ENCODE data around the gene XRCC4. TPM values are rescaled to one million over a fixed set of nuclear protein-coding genes. Genes with fewer than 3 reads are reported as not detected.
A peak's percentile ranks its signal among the peaks of the same experiment; 100 is the strongest.

The XRCC4 gene
- total and polyA plus RNA-seq, 9 of the 15 experiments (the other 6 are each of a cell fraction or from before 2014, with no cell fraction given) = 13.6 to 61.6 (median 22.4) TPM

- TF ChIP-seq RREB1 (CRISPR knock-in tag; IDR thresholded peaks at IDR 0.05) (no peak), PBX2 (CRISPR knock-in tag; IDR thresholded peaks at IDR 0.05; ENCODE audit: low read depth) (no peak), PBX2 (tag; conservative IDR thresholded peaks at IDR 0.05; ENCODE audit: low read depth) (peak; percentile 69), ZNF311 (CRISPR knock-in tag; IDR thresholded peaks at IDR 0.05) (no peak), ZNF511 (CRISPR knock-in tag; IDR thresholded peaks at IDR 0.05) (no peak), PKNOX1 (IDR thresholded peaks at IDR 0.05) (peak; percentile 95), CEBPZ (IDR thresholded peaks at IDR 0.05; ENCODE audit: borderline replicate concordance, low read depth, low read length) (peak; percentile 65; the same call in 1 of the 2 replicates), ARID2 (IDR thresholded peaks at IDR 0.05) (no peak), ZBTB33 (CRISPR knock-in tag; IDR thresholded peaks at IDR 0.05) (no peak)
Measured at GRCh38 chr5:83076742-83077661, at the start of gene XRCC4, which contains the start of gene TMEM167A (continued).
